Suppressor macrophage (primary cell): ENCODE data around the gene ISY1.
"Not testable (repeated sequence)": the region's sequence is repeated elsewhere in the genome, so short reads cannot be mapped to it uniquely, and the experiment has no call there.

Source experiments
- DNase-seq, 4 experiments: peaks; one replicate each; pipeline ENCODE4 v3.0.0-alpha.2; 2020 to 2022

ISY1 gene

GRCh38 chr3:129166579-129167332 is 5.9 kb upstream of the ISY1 start:
- DNase-seq, result no peak

- DNase-seq, result not testable (repeated sequence)
Observed at GRCh38 chr3:129165594-129165993, 4.7 kb upstream of the ISY1 start.

- no peak for DNase-seq
Observed at GRCh38 chr3:129164500-129164899, 3.6 kb upstream of the ISY1 start.

- peak in 1 of 4 experiments; percentile 19 for DNase-seq
Observed at GRCh38 chr3:129162729-129163579, 2.1 kb upstream of the ISY1 start.

- DNase-seq, result peak; percentile 36 to 64 (median 54)
Observed at GRCh38 chr3:129161860-129162271, 1.0 kb upstream of the ISY1 start.

- DNase-seq, result no peak
Observed at GRCh38 chr3:129144786-129145185, 16.1 kb downstream of the ISY1 start.

GRCh38 chr3:129141011-129141410 is 19.9 kb downstream of the ISY1 start:
- DNase-seq, result not testable (repeated sequence)

GRCh38 chr3:129139911-129140310 is 21.0 kb downstream of the ISY1 start:
- no peak for DNase-seq

- DNase-seq, result not testable (repeated sequence)
Observed at GRCh38 chr3:129136275-129136674, 24.6 kb downstream of the ISY1 start.

- no peak for DNase-seq
Observed at GRCh38 chr3:129132097-129132866, 28.6 kb downstream of the ISY1 start.

- no peak for DNase-seq
Observed at GRCh38 chr3:129131465-129132088, 29.3 kb downstream of the ISY1 start.

- DNase-seq, result no peak
Observed at GRCh38 chr3:129130291-129130813, 30.5 kb downstream of the ISY1 start.

GRCh38 chr3:129128357-129129155 is 32.3 kb downstream of the ISY1 start:
- DNase-seq, result no peak

- DNase-seq, result no peak
Observed at GRCh38 chr3:129126726-129127280, 34.1 kb downstream of the ISY1 start.

- DNase-seq, result no peak
Observed at GRCh38 chr3:129123314-129124060, 37.4 kb downstream of the ISY1 start.

- peak; percentile 8 to 44 (median 36) for DNase-seq
Observed at GRCh38 chr3:129122412-129123011, 38.4 kb downstream of the ISY1 start.

- peak; percentile 51 to 85 (median 68) for DNase-seq
Observed at GRCh38 chr3:129121792-129122411, 39.0 kb downstream of the ISY1 start, which contains the start of gene RAB43. RAB43 (minus strand) TSS chr3:129121804; CDS start chr3:129121489, 315 bp downstream.

- peak; percentile 50 to 75 (median 64) for DNase-seq
Observed at GRCh38 chr3:129121016-129121791, 39.7 kb downstream of the ISY1 start.
